DND-41 (cell line): Measurements from ENCODE around the gene LAMB2.

Source experiments
- ATAC-seq: fragments of 200-7000 bp; cut with Tn5 transposase; 3 replicates; pipeline ENCODE4 v1.9.1; 2021; ENCODE audit warnings: low read depth; ENCODE audit not compliant: insufficient read depth
- DNase-seq: peaks from one replicate; pipeline ENCODE4 v3.0.0-alpha.2; 2020
- H2AFZ ChIP-seq: 2 replicates; pipeline ENCODE4 v1.6.0; 2012; ENCODE audit warnings: low read depth, low read length
- H3K27ac ChIP-seq: 2 replicates; pipeline ENCODE4 v1.5.1; 2012; ENCODE audit warnings: low read length, inconsistent platforms
- H3K27me3 ChIP-seq: fragments of 200-600 bp; sonication (generic); 2 replicates; pipeline ENCODE4 v1.6.0; 2012; ENCODE audit warnings: low read length, mild to moderate bottlenecking, inconsistent platforms; ENCODE audit not compliant: insufficient read depth, poor library complexity
- H3K36me3 ChIP-seq: 2 replicates; pipeline ENCODE4 v1.5.1; 2012; ENCODE audit warnings: low read length, inconsistent platforms; ENCODE audit not compliant: insufficient read depth
- H3K4me1 ChIP-seq: 2 replicates; pipeline ENCODE4 v1.5.1; 2012; ENCODE audit warnings: mild to moderate bottlenecking, low read length; ENCODE audit not compliant: insufficient read depth
- H3K4me2 ChIP-seq: 2 replicates; pipeline ENCODE4 v1.6.0; 2012; ENCODE audit warnings: mild to moderate bottlenecking, moderate library complexity, low read length, inconsistent platforms; ENCODE audit not compliant: insufficient read depth
- H3K4me3 ChIP-seq, 2 experiments: fragments of 200-600 bp in 1 of 2; shearing (Covaris generic) in 1 of 2; 2 replicates each; pipeline ENCODE4 v1.5.1; 2012 to 2016; ENCODE audit warnings: inconsistent platforms in 2 of 2, low read length in 2 of 2, mild to moderate bottlenecking in 2 of 2, low read depth in 1 of 2, moderate library complexity in 1 of 2
- H3K79me2 ChIP-seq: 2 replicates; pipeline ENCODE4 v1.6.0; 2012; ENCODE audit warnings: low read length, inconsistent platforms; ENCODE audit not compliant: insufficient read depth
- H3K9ac ChIP-seq: 2 replicates; pipeline ENCODE4 v1.6.0; 2012; ENCODE audit warnings: low read depth, mild to moderate bottlenecking, inconsistent platforms, low read length, moderate library complexity
- H3K9me3 ChIP-seq: 2 replicates; pipeline ENCODE4 v1.5.1; 2012; ENCODE audit warnings: low read length, moderate library complexity, mild to moderate bottlenecking, inconsistent platforms; ENCODE audit not compliant: insufficient read depth, severe bottlenecking
- H4K20me1 ChIP-seq: 2 replicates; pipeline ENCODE4 v1.6.0; 2012; ENCODE audit warnings: low read length; ENCODE audit not compliant: insufficient read depth
- EZH2 ChIP-seq: IDR thresholded peaks from 3 replicates; pipeline ENCODE4 v1.6.1; 2012; ENCODE audit warnings: borderline replicate concordance, low read depth, mild to moderate bottlenecking, moderate library complexity, low read length, inconsistent platforms; ENCODE audit not compliant: severe bottlenecking
- TF ChIP-seq, protein P1 (sequence below): IDR thresholded peaks from 2 replicates; pipeline ENCODE4 v1.5.1; 2012; ENCODE audit warnings: borderline replicate concordance, low read length, moderate library complexity, mild to moderate bottlenecking; ENCODE audit not compliant: poor library complexity, severe bottlenecking; ENCODE audit errors: extremely low read depth

Gene LAMB2

DNA sequence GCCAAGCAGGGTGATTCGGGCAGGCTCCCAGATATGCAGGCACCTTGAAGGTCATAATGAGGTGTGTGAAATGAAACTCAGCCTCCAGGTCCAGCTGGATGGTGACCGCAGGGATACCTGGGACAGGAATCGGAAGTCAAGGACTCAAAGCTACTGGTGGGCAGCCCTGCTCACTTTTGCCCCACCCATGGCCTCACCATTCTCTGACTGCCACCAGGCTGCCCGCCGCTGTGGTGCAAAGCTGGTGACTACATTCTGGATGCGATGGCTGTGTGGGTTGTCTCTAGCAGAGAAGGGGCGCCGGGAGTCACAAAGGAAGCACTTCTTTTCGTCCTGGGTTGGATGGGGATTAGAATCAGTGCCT lies 795 bp downstream of the LAMB2 start:
- ATAC-seq: no peak
- Histone ChIP-seq H3K9me3 (no peaks in the 10 kb centered on the region), H3K79me2 (no peaks in the 10 kb centered on the region), H3K4me1 (no peaks in the 10 kb centered on the region), H3K27me3 (no peaks in the 10 kb centered on the region), H3K27ac (no peak overlapping the region), H3K9ac (no peak overlapping the region), H3K36me3 (no peaks in the 10 kb centered on the region), H3K4me2 (no peak overlapping the region), H2AFZ (no peak overlapping the region), H3K4me3 (no peak overlapping the region), H4K20me1 (no peaks in the 10 kb centered on the region)
- no peak for TF ChIP-seq EZH2
- no peak for DNase-seq

DNA sequence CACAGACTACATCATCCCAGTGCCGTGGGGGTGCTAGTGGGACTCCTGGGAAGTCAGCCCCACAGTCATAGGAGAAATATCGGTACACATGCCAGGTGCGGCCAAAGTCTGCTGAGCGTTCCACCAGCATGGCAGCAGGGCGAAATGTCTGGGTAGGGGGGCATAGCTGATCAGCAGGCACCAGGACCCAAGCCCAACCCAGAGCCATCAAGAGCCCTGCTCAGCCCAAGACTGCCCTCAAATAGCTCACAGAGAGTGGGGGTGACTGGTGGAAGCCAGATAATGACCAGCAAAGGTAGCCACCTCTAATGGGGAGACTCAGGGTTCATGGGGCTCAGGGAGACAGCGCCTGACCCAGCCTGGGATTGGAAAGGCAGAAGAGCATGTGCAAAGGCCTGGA lies 1.3 kb downstream of the LAMB2 start:
- Histone ChIP-seq H3K9me3 (no peaks in the 10 kb centered on the region), H2AFZ (no peak overlapping the region), H3K9ac (no peak overlapping the region), H3K79me2 (no peaks in the 10 kb centered on the region), H3K27me3 (no peaks in the 10 kb centered on the region), H3K27ac (no peak overlapping the region), H3K4me2 (no peak overlapping the region), H4K20me1 (no peaks in the 10 kb centered on the region), H3K4me1 (no peaks in the 10 kb centered on the region), H3K4me3 (no peak overlapping the region), H3K36me3 (no peaks in the 10 kb centered on the region)
- TF ChIP-seq, protein P1, sequence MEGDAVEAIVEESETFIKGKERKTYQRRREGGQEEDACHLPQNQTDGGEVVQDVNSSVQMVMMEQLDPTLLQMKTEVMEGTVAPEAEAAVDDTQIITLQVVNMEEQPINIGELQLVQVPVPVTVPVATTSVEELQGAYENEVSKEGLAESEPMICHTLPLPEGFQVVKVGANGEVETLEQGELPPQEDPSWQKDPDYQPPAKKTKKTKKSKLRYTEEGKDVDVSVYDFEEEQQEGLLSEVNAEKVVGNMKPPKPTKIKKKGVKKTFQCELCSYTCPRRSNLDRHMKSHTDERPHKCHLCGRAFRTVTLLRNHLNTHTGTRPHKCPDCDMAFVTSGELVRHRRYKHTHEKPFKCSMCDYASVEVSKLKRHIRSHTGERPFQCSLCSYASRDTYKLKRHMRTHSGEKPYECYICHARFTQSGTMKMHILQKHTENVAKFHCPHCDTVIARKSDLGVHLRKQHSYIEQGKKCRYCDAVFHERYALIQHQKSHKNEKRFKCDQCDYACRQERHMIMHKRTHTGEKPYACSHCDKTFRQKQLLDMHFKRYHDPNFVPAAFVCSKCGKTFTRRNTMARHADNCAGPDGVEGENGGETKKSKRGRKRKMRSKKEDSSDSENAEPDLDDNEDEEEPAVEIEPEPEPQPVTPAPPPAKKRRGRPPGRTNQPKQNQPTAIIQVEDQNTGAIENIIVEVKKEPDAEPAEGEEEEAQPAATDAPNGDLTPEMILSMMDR: no peak
- no peak for TF ChIP-seq EZH2
- ATAC-seq: no peak
- no peak for DNase-seq

GRCh38 chr3:49131040-49131439 lies 1.8 kb downstream of the LAMB2 start:
- no peaks in the 10 kb centered on the region for H3K79me2 ChIP-seq
- no peak overlapping the region for H3K27ac ChIP-seq

GRCh38 chr3:49124991-49125670 lies 7.7 kb downstream of the LAMB2 start:
- DNase-seq (peak; percentile 15), ATAC-seq (no peak)
- H2AFZ ChIP-seq: no peak overlapping the region
- H3K79me2 ChIP-seq: peaks cover 4% of the 10 kb centered on the region
- H3K4me3 ChIP-seq: no peak overlapping the region
- no peak overlapping the region for H3K4me2 ChIP-seq
- no peak overlapping the region for H3K27ac ChIP-seq
- TF ChIP-seq, protein P1: peak; percentile 50
- no peak for TF ChIP-seq EZH2
- no peaks in the 10 kb centered on the region for H4K20me1 ChIP-seq
- no peak overlapping the region for H3K9ac ChIP-seq
- no peaks in the 10 kb centered on the region for H3K27me3 ChIP-seq
- peaks cover 9% of the 10 kb centered on the region for H3K4me1 ChIP-seq
- no peaks in the 10 kb centered on the region for H3K9me3 ChIP-seq
- H3K36me3 ChIP-seq: peaks cover 4% of the 10 kb centered on the region; the same call in 1 of the 2 replicates

More at GRCh38 chr3:49131040-49131439, 1.8 kb downstream of the LAMB2 start:
- no peaks in the 10 kb centered on the region for H3K36me3 ChIP-seq
- H3K4me3 ChIP-seq: no peak overlapping the region
- no peak overlapping the region for H3K4me2 ChIP-seq
- no peak for DNase-seq
- TF ChIP-seq, protein P1: no peak
- no peak for TF ChIP-seq EZH2
- H2AFZ ChIP-seq: no peak overlapping the region
- H3K27me3 ChIP-seq: no peaks in the 10 kb centered on the region
- no peak overlapping the region for H3K9ac ChIP-seq
- H3K9me3 ChIP-seq: no peaks in the 10 kb centered on the region
- ATAC-seq: no peak
- no peaks in the 10 kb centered on the region for H3K4me1 ChIP-seq
- H4K20me1 ChIP-seq: no peaks in the 10 kb centered on the region
